H1 (cell line): Measurements from ENCODE around the gene ELOVL1.

ENCODE experiments used
- CTCF ChIP-seq, 3 experiments: IDR thresholded peaks; 1 replicate in 2 of 3; 2 replicates in 1 of 3; pipeline versions ENCODE4 v1.5.1 to v1.6.1; 2011; ENCODE audit warnings: low read length in 3 of 3, mild to moderate bottlenecking in 3 of 3, inconsistent platforms in 2 of 3, low read depth in 1 of 3, moderate library complexity in 1 of 3; ENCODE audit not compliant: insufficient read depth in 1 of 3; ENCODE audit errors: control extremely low read depth in 1 of 3
- EZH2 ChIP-seq: fragments of 200-600 bp; sonication (generic); IDR thresholded peaks from 2 replicates; pipeline ENCODE4 v1.7.1; 2012; ENCODE audit warnings: low read depth, mild to moderate bottlenecking, moderate library complexity, low read length, inconsistent platforms; ENCODE audit not compliant: severe bottlenecking
- NRF1 ChIP-seq: IDR thresholded peaks from 2 replicates; pipeline ENCODE4 v1.6.1; 2011; ENCODE audit warnings: mild to moderate bottlenecking, low read depth, low read length, improper control_type of control experiment
- POLR2A ChIP-seq, 2 experiments: IDR thresholded peaks; 1 replicate in 1 of 2; 2 replicates in 1 of 2; pipeline ENCODE4 v1.6.1; 2011; ENCODE audit warnings: low read depth in 2 of 2, low read length in 2 of 2, mild to moderate bottlenecking in 2 of 2; ENCODE audit errors: control extremely low read depth in 1 of 2
- POLR2AphosphoS5 ChIP-seq: IDR thresholded peaks from 2 replicates; pipeline ENCODE4 v1.6.1; 2011; ENCODE audit warnings: low read depth, low read length
- RFX5 ChIP-seq: IDR thresholded peaks from 2 replicates; pipeline ENCODE4 v1.6.1; 2011; ENCODE audit warnings: low read depth, low read length, improper control_type of control experiment, borderline replicate concordance
- USF2 ChIP-seq: IDR thresholded peaks from 2 replicates; pipeline ENCODE4 v1.6.1; 2011; ENCODE audit warnings: low read length, improper control_type of control experiment
- YY1 ChIP-seq: IDR thresholded peaks from 2 replicates; pipeline ENCODE4 v1.6.1; 2011; ENCODE audit warnings: low read depth, mild to moderate bottlenecking, low read length

- no peak for TF ChIP-seq YY1
- TF ChIP-seq CTCF (IDR thresholded peaks at IDR 0.05; ENCODE audit: control extremely low read depth in 1 of 3, insufficient read depth in 1 of 3, low read depth in 1 of 3, low read length in 3 of 3): no peak
- TF ChIP-seq POLR2A (IDR thresholded peaks at IDR 0.05; ENCODE audit: control extremely low read depth in 1 of 2, low read depth in 2 of 2, low read length in 2 of 2): no peak
- no peak for TF ChIP-seq USF2
- TF ChIP-seq EZH2: no peak
- TF ChIP-seq POLR2AphosphoS5: no peak
- no peak for TF ChIP-seq RFX5
- TF ChIP-seq NRF1: no peak
These were observed 34.5 kb upstream of the ELOVL1 start for GRCh38 chr1:43402089-43402865.
